ENCODE data around the gene TNXB.
A peak's percentile ranks its signal among the peaks of the same experiment; 100 is the strongest.
"Not testable (repeated sequence)": the region's sequence is repeated elsewhere in the genome, so short reads cannot be mapped to it uniquely, and the experiment has no call there.

The TNXB gene

GRCh38 chr6:32108727-32109113, 418 bp downstream of the TNXB start:
- no peak for DNase-seq

GRCh38 chr6:32108094-32108627, 977 bp downstream of the TNXB start:
- DNase-seq = no peak

GRCh38 chr6:32107406-32107805, 1.7 kb downstream of the TNXB start:
- no peak for DNase-seq

- no peak for DNase-seq
Measured at GRCh38 chr6:32105433-32105832, 3.7 kb downstream of the TNXB start.

DNA sequence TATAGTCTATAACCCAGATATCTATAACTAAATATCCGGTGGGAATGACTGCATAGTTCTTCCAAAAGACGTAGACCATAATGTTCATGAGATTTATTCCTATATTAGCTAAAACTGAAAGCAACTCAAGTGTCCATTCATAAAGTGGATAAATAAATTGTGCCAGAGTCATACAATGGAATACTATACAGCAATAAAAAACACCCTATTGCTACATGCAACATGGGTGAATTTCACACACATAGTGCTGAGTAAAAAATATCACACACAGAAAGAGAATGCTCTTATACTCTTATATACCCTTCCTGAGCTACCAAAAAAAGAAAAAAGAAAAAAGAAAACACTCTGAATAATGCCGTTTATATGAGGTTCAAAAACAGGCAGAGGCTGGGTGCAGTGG, 6.9 kb downstream of the TNXB start:
- DNase-seq = no peak

GRCh38 chr6:32100251-32100650, 8.9 kb downstream of the TNXB start:
- not testable (repeated sequence) for DNase-seq

- DNase-seq = no peak
Measured at GRCh38 chr6:32097364-32097763, 11.8 kb downstream of the TNXB start.

- no peak for DNase-seq
Measured at GRCh38 chr6:32096394-32097258, 12.5 kb downstream of the TNXB start.

DNA sequence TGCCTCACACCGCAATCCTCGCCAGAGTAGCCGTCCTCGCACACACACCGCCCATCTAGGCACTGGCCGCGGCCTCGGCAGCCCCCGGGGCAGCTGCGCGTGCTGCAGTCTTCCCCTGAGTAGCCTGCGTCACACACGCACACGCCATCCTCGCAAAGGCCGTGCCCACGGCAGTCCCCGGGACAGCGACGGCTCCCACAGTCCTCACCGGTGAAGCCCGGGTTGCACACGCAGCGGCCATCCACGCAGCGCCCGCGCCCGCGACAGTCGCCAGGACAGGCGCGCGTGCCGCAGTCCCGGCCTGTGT, 13.1 kb downstream of the TNXB start:
- no peak for DNase-seq

GRCh38 chr6:32095338-32096086, 13.6 kb downstream of the TNXB start:
- DNase-seq = no peak

DNA sequence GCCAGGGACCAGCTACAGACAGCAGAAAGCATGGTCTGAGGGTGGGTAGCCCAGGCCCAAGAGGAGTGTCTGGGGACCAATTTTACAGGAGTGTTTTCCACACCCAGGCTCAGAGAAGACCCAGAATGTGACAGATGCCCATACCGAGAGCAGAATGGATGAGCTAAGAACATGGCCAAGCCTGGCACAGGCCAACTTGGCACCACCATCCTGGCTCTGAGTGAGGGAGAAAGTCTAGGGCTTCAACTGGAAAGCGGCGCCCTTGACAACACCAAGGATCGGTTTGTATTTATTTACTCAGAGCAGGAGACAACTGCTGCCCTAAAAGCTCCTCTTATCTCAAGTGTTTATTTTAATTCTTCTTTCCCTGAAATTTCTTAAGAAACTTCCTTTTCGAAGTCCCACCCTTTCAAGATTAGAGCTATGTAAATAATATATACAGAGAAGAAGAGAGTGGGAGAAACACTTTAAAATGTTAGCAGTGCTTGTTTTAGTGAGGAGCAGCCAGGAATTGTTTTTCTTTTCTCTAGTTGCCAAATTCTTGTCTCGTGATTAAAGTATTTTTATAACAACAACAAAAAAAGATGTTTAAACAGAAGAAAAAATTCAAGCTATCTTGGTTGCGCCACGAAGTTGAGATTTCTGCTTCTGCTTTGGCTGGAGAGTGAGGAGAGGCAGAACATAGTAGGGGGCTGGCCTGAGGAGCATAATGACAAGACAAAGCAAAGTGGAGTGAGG, 16.2 kb downstream of the TNXB start:
- no peak for DNase-seq

DNA sequence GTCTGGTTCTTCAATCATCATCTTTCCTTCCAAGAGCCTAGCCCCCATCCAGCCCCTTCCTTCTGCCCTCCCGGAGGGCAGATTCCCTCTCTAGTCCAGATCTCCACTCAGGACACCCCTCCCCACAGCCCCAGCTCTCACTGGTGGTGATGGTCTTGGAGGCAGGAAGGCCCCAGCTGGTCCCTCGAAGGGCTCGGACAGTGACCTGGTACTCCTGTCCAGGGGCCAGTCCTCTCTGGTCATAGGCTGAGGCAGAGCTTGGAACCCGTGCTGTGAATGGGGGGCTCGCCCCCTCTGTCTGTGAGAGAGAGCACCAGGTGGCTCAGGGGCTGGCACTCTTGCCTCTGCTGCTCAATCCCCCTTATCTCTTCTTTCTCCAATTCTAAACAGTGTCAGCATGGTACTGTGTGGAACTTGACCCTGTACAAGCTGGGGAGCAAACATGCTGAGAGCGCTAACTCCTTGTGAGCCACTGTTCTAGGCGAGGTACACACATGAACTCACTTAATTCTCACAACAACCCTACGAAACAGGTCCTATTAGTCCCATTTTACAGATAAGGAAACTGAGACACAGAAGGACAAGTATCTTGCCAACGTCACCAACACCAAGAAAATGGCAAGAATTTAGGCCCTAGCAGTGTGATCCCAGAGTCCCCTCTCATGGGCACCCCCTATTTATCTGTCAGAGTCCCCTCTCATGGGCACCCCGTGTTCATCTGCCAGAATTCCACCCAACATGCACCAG, 19.9 kb downstream of the TNXB start:
- no peak for DNase-seq

GRCh38 chr6:32088487-32089049, 20.6 kb downstream of the TNXB start:
- no peak for DNase-seq

DNA sequence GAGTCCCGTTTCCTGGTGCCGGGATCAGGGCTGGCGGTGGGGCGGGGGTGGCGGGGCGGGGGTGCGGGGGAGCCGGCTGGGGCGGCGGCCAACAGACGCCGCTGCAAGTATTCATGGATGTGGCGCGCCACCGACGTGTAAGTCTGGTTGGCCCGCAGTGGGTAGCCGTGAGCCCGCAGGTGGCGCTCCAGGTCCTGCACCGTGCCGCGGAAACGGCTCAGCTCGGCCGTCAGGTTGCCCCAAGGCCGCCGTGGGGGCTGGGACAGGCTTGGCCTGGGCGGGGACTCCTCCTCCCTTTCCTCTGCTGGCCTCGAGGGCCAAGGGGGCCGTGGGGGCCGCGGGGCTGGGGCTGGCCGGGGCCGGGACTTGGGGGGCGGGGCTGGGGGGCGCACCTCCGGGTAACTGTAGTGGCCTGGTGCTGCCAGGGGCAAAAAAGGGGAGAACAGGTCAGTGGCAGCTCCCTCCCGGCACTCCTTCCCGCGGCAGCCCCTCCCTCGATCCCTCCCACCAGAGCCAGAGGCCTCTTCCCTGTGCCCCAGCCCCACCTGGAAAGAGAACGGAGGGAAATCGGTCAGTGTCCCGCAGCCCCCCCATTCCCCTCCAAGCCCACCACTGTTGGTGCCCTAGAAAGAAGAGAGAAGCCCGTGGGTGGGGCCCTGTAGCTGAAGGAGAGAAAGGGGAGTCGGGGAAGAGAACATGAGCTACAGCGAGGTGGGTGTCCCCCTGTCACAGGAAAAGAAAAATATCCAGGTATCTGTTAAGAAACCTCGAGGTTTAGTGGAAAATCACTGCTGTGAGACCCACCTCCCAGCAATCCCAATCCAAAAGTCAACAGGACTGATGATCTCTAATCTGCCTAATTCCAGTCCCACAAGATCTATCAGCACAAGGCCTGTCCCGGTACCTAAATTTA, 21.3 kb downstream of the TNXB start:
- peak; percentile 70 to 71 for DNase-seq

DNA sequence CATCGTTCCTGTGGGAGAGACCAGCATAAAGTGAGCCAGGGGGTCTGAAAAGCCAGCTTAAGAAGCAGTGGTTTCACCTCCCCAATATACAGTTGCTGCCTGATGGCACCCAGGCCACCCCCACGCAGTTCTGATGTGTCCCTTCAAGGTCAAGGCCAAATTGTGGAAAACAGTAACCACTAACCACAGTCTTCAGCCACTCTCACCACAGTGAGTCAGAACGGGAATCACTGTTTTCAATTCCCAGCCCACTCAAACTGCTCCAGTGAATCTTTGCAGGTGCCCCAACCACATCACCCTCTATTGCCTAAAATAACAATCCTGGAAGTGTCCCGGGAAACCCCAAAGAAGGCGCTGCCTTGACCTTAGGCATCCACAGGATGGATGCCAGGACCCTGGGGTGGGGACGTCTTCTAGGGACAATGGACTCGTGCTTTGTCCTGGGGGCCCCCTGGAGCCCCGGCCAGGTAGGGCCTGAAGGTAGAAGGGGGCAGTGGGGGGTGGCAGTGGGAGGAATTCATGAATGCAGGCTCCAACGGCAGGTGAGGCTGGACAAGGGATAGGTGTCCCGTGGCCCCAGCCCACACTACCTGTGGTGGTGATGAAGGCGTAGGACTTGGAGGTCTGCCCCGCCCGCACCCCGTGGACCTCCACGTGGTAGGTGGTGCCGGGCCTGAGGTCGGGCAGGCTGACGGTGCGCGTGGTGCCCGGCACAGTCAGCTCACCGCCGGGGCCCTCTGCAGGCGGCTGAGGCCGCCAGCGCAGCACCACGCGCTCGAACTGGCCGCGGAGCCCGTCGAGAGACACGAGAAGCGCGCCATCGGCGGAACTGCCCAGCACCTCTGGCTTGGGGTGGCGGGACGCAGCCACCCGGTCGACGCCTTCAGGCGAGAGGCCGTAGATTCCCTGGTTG, 22.2 kb downstream of the TNXB start:
- DNase-seq = no peak

DNA sequence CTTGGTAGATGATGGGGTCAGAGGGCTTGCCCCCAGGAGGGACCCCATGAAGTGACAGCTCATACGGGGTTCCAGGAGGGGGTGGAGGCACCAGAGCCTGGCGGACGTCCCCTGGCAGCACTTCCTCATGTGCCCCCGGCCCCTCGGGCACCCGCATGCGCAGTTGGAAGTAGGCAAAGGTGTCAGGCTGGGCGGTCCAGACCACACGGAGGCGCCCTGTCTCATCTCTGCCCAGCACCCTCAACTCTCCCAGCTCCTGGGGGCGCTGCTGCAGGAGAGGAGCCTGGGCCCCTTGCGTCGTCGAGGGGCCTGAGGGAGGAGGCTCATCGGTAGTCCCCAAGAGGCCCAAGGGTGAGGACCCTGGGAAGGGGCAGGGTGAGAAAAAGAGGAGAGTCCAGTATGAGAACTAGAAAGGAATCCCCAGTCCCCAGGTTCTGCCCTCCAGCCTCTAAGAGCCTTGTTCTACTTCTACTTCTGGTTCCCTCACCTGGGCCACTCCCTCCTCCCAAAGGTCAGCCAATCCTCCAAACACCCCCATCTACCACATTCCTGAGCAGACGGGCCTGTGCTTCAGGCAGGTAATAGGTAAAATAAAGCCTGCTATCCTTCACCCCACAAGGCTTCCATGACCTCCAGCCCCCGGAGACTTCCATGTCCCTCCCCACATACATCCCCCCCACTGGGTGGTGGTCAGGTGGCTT, 23.2 kb downstream of the TNXB start:
- DNase-seq = no peak

DNA sequence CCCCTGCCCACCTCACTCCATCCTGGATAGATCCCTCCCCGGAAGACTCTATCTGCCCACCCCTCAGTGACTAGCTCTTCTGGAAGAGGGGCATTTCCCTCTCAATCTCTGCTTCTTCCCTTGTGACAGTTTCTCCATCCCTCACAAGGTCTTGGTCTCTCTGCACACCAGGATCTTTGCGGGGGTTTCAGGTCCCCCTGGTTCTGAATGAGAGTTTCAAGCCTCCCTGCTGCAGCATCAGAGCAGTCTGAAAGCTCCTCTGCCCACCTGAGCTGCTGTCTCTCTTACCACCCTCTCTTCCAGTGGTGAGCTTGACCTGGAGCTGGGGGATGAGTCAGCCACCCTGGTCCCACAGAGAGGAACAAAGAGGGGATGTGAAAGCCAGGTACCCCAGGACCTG, 24.4 kb downstream of the TNXB start:
- no peak for DNase-seq

DNA sequence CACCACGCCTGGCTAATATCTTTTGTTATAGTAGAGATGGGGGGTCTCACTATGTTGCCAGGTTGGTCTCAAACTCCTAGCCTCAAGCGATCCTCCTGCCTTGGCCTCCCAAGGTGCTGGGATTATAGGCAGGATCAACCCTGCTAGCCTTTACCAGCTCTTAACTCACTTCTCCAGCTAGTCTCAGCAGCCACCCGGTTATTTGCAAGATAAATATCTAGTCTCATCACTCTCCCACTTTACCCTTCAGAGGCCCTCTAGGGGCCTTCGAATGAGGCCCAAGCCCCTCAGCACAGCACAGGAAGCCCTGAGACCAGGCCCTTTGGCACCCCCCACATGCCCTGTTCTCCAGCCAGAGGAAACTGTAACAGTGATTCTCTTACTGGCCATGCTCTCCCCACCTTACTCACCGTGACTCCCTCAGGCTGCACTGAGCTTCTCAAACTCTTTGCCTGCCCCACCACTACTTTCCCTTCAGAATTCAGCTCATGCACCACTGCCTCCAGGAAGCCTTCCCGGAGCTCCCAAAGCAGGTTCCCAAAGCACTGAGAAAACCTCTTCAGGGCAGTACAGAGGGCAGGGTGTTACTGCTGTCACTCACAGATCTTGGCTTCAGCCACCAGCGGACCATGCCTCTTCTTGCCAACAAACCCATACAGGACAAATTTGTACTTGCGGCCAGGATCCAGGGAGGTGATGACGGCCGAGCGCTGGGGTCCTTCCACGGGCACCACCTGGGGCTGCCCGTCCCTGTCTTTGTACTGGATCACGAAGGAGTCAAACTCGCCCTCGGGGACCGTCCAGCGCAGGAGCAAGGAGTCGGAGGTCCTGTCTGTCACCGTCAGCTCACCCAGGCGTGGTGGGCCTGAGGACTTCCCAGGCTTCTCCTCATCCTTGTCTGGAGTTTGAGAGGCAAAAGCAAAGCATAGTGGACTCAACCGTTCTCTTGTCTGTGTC, 25.0 kb downstream of the TNXB start:
- DNase-seq = no peak
